LNCaP clone FGC (cell line): ENCODE data around the gene BCL2L11.
A peak's percentile ranks its signal among the peaks of the same experiment; 100 is the strongest.

Source experiments
- DNase-seq: peaks from one replicate; pipeline ENCODE4 v3.0.0-alpha.2; 2011; ENCODE audit warnings: low read depth
- H3K4me3 ChIP-seq: 2 replicates; pipeline ENCODE4 v1.5.1; 2011; ENCODE audit warnings: mild to moderate bottlenecking, low read depth, low read length, control low read depth
- CTCF ChIP-seq: IDR thresholded peaks from 2 replicates; pipeline ENCODE4 v1.5.1; 2012; ENCODE audit warnings: mild to moderate bottlenecking; ENCODE audit not compliant: control insufficient read depth, insufficient read depth; ENCODE audit errors: extremely low read depth

Gene BCL2L11

GRCh38 chr2:111108745-111109271, 11.9 kb upstream of the BCL2L11 start:
- no peak for DNase-seq
- H3K4me3 ChIP-seq: no peak overlapping the region
- TF ChIP-seq CTCF: no peak

GRCh38 chr2:111111101-111111755, 9.5 kb upstream of the BCL2L11 start:
- H3K4me3 ChIP-seq: no peak overlapping the region
- no peak for DNase-seq
- no peak for TF ChIP-seq CTCF

GRCh38 chr2:111113838-111114237, 6.9 kb upstream of the BCL2L11 start:
- no peak overlapping the region for H3K4me3 ChIP-seq
- DNase-seq: no peak
- no peak for TF ChIP-seq CTCF

GRCh38 chr2:111116011-111116746, 4.5 kb upstream of the BCL2L11 start:
- no peak for TF ChIP-seq CTCF
- DNase-seq: no peak
- H3K4me3 ChIP-seq: no peak overlapping the region

- TF ChIP-seq CTCF: peak; percentile 89
- DNase-seq: peak; percentile 80
- H3K4me3 ChIP-seq: 0 out of 2 replicates have a peak overlapping the region, but pooled peaks have one; percentile 7
These were observed 3.7 kb upstream of the BCL2L11 start for GRCh38 chr2:111116843-111117597.

- no peak overlapping the region for H3K4me3 ChIP-seq
- TF ChIP-seq CTCF: no peak
- no peak for DNase-seq
These were observed 2.9 kb upstream of the BCL2L11 start for GRCh38 chr2:111117598-111118480.
